Fibroblast of lung (primary cell): ENCODE results near the gene TENT4A. TPM values are rescaled to one million over a fixed set of nuclear protein-coding genes. Genes with fewer than 3 reads are reported as not detected.

ENCODE experiments used
- DNase-seq, 2 donors: peaks; one replicate each; pipeline versions ENCODE4 v3.0.0 to v3.0.0-alpha.2; 2010; ENCODE audit warnings: low read depth in 2 of 2
- H2AFZ ChIP-seq: 2 replicates; pipeline ENCODE4 v1.5.1; 2012; ENCODE audit warnings: low read length, control low read depth, inconsistent platforms
- H3K27ac ChIP-seq: 2 replicates; pipeline ENCODE4 v1.5.1; 2011; ENCODE audit warnings: low read length, control low read depth; ENCODE audit not compliant: insufficient read depth
- H3K27me3 ChIP-seq: 2 replicates; pipeline ENCODE4 v1.5.1; 2011; ENCODE audit warnings: mild to moderate bottlenecking, low read length; ENCODE audit not compliant: control insufficient read depth, insufficient read depth
- H3K36me3 ChIP-seq: 2 replicates; pipeline ENCODE4 v1.5.1; 2011; ENCODE audit warnings: low read length; ENCODE audit not compliant: control insufficient read depth, insufficient read depth
- H3K4me1 ChIP-seq: 2 replicates; pipeline ENCODE4 v1.5.1; 2011; ENCODE audit warnings: low read length; ENCODE audit not compliant: control insufficient read depth, insufficient read depth; ENCODE audit errors: extremely low read depth
- H3K4me2 ChIP-seq: 2 replicates; pipeline ENCODE4 v1.5.1; 2011; ENCODE audit warnings: low read length, control low read depth; ENCODE audit not compliant: insufficient read depth; ENCODE audit errors: extremely low read depth
- H3K4me3 ChIP-seq, 4 experiments: fragments of 200-600 bp in 1 of 4; sonication (generic) in 1 of 4; replicated peaks in 1 of 4; 2 replicates each; pipeline ENCODE4 v1.5.1; 2011 to 2016; ENCODE audit warnings: low read length in 4 of 4, low read depth in 3 of 4, mild to moderate bottlenecking in 3 of 4, control low read depth in 2 of 4, inconsistent platforms in 1 of 4, mixed read lengths in 1 of 4; ENCODE audit not compliant: insufficient read depth in 1 of 4; ENCODE audit errors: control extremely low read depth in 1 of 4
- H3K79me2 ChIP-seq: 2 replicates; pipeline ENCODE4 v1.5.1; 2012; ENCODE audit warnings: mild to moderate bottlenecking, low read length, inconsistent platforms; ENCODE audit not compliant: control insufficient read depth, insufficient read depth
- H3K9ac ChIP-seq: 2 replicates; pipeline ENCODE4 v1.5.1; 2011; ENCODE audit warnings: mild to moderate bottlenecking, low read length, control low read depth; ENCODE audit not compliant: insufficient read depth
- H3K9me3 ChIP-seq: 2 replicates; pipeline ENCODE4 v1.5.1; 2012; ENCODE audit warnings: low read depth, low read length; ENCODE audit not compliant: control insufficient read depth, insufficient read depth
- H4K20me1 ChIP-seq: 2 replicates; pipeline ENCODE4 v1.5.1; 2011; ENCODE audit warnings: low read length; ENCODE audit not compliant: control insufficient read depth, insufficient read depth; ENCODE audit errors: extremely low read depth
- CTCF ChIP-seq, 2 donors: IDR thresholded peaks in 1 of 2; conservative IDR thresholded peaks in 1 of 2; 1 replicate in 1 of 2; 2 replicates in 1 of 2; pipeline ENCODE4 v1.5.1; 2011 to 2012; ENCODE audit warnings: low read length in 2 of 2, control low read depth in 1 of 2, inconsistent platforms in 1 of 2, low read depth in 1 of 2, mild to moderate bottlenecking in 1 of 2
- EZH2 ChIP-seq: IDR thresholded peaks from 2 replicates; pipeline ENCODE4 v1.5.1; 2012; ENCODE audit warnings: low read length, control low read depth, mild to moderate bottlenecking; ENCODE audit errors: missing control alignments
- polyA plus RNA-seq, 2 donors: library from polyadenylated mRNA; depleted of rRNA in 1 of 2; stranded (reverse) in 1 of 2; unstranded in 1 of 2; fragments of >200 nt; gene quantifications; 2 replicates each; pipeline ENCODE4 v1.2.1, GENCODE V29; 2011 to 2012; ENCODE audit warnings: missing spikeins in 1 of 2
- total RNA-seq: library from RNA; depleted of rRNA; stranded (reverse); fragments of >200 nt; gene quantifications from 2 replicates; pipeline ENCODE4 v1.2.1, GENCODE V29; 2014

Gene TENT4A
- total and polyA plus RNA-seq, 2 donors (not counting 1 experiment from before 2014, with no cell fraction given), result 3.1 to 10.4 TPM

DNA sequence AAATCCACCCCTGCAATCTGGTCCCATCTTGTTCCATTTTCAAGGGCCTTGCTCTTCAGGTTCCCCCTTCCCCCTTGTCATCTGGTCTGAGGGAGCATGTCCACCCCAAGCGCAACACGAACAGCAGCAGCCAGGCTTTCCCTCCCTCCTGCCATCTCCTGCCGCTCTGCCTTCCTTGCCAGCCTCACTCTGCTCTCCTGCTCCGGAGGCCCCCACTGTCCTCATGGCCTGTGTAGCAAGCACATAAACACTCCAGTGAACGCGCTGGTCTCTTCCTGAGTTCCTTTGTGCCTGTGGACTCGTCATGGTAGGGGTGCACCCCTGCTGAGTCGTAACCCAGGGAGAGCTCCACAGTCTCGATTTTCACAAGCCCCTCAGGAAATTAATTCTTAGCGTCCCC, 29.9 kb downstream of the TENT4A start:
- Histone ChIP-seq H3K36me3 (peaks cover 15% of the 10 kb centered on the region), H3K27ac (no peak overlapping the region), H3K79me2 (peaks cover 53% of the 10 kb centered on the region), H4K20me1 (no peaks in the 10 kb centered on the region), H3K27me3 (no peaks in the 10 kb centered on the region), H3K9me3 (no peaks in the 10 kb centered on the region), H2AFZ (no peak overlapping the region), H3K4me2 (no peak overlapping the region), H3K4me3 (no peak overlapping the region), H3K9ac (no peak overlapping the region), H3K4me1 (no peaks in the 10 kb centered on the region)
- no peak for DNase-seq
- TF ChIP-seq EZH2, result no peak
- no peak for TF ChIP-seq CTCF (conservative IDR thresholded peaks at IDR 0.05 in 1 of 2, IDR thresholded peaks at IDR 0.05 in 1 of 2; ENCODE audit: low read depth in 1 of 2, low read length in 2 of 2)

DNA sequence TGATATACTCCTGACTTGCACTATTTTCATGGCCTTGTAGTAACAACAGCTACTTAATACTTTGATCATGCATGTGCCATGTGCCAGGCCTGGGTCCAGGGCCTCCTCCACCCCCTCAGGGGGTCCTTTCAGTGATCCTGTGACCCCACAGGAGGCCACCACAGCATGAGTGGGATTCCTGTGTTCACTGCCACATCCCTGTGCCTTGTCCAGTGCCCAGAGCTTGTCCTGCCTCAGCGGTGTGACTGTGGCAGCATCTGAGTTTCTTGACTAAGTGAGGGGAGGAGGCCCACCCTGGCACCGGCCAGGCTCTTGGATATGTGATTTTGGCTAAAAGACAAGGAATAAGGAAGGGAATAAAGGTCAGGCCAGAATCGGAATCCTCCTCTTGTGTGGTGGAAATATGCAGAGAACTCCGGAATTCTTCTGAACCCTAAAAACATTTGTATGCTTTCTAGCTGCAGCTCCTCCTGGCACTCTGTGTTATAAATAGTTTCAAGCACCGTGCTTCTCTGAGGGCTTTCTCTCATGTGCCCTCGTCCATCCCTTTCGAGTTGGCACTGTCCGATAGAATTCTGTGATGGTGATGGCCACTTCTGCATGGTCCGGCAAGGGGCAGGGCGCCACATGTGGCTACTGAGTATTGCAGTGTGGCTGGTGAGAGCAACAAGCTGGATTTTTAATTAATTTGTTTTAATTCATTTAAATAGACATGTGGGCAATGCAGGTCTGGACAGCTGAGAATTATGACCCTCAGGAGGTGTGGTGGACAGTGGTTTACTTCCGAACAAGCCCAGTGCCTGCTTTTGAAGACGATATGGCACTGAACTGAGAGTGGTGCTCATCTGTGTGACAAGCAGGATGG, 31.8 kb downstream of the TENT4A start:
- Histone ChIP-seq H3K4me2 (no peak overlapping the region), H3K9me3 (no peaks in the 10 kb centered on the region), H3K36me3 (peaks cover 11% of the 10 kb centered on the region), H3K27ac (no peak overlapping the region), H3K79me2 (peaks cover 52% of the 10 kb centered on the region), H3K27me3 (no peaks in the 10 kb centered on the region), H3K9ac (no peak overlapping the region), H3K4me1 (no peaks in the 10 kb centered on the region), H4K20me1 (no peaks in the 10 kb centered on the region), H3K4me3 (no peak overlapping the region), H2AFZ (no peak overlapping the region)
- DNase-seq, result no peak
- no peak for TF ChIP-seq EZH2
- TF ChIP-seq CTCF (conservative IDR thresholded peaks at IDR 0.05 in 1 of 2, IDR thresholded peaks at IDR 0.05 in 1 of 2; ENCODE audit: low read depth in 1 of 2, low read length in 2 of 2), result no peak

GRCh38 chr5:6745706-6746222, 32.5 kb downstream of the TENT4A start:
- peak; percentile 54 to 79 for DNase-seq
- no peak overlapping the region for H3K27ac ChIP-seq
- no peaks in the 10 kb centered on the region for H3K9me3 ChIP-seq
- H3K36me3 ChIP-seq, result peaks cover 12% of the 10 kb centered on the region
- no peaks in the 10 kb centered on the region for H4K20me1 ChIP-seq
- peaks cover 49% of the 10 kb centered on the region for H3K79me2 ChIP-seq
- H3K9ac ChIP-seq, result no peak overlapping the region
- no peak overlapping the region for H3K4me2 ChIP-seq
- no peak overlapping the region for H2AFZ ChIP-seq
- H3K4me3 ChIP-seq, result no peak overlapping the region
- TF ChIP-seq EZH2, result no peak
- peak; percentile 82 for TF ChIP-seq CTCF (conservative IDR thresholded peaks at IDR 0.05 in 1 of 2, IDR thresholded peaks at IDR 0.05 in 1 of 2; ENCODE audit: low read depth in 1 of 2, low read length in 2 of 2)
- H3K4me1 ChIP-seq, result no peaks in the 10 kb centered on the region
- no peaks in the 10 kb centered on the region for H3K27me3 ChIP-seq
